GM18519 (cell line): ENCODE results near the gene GJA4.
"Not testable (repeated sequence)": the region's sequence is repeated elsewhere in the genome, so short reads cannot be mapped to it uniquely, and the experiment has no call there.

ENCODE experiments used
- ATAC-seq: cut with Tn5 transposase; IDR thresholded peaks from one replicate; pipeline ENCODE4 v1.9.1; 2021; ENCODE audit warnings: mild to moderate bottlenecking, moderate library complexity; ENCODE audit not compliant: unreplicated experiment, low FRiP score

The GJA4 gene

DNA sequence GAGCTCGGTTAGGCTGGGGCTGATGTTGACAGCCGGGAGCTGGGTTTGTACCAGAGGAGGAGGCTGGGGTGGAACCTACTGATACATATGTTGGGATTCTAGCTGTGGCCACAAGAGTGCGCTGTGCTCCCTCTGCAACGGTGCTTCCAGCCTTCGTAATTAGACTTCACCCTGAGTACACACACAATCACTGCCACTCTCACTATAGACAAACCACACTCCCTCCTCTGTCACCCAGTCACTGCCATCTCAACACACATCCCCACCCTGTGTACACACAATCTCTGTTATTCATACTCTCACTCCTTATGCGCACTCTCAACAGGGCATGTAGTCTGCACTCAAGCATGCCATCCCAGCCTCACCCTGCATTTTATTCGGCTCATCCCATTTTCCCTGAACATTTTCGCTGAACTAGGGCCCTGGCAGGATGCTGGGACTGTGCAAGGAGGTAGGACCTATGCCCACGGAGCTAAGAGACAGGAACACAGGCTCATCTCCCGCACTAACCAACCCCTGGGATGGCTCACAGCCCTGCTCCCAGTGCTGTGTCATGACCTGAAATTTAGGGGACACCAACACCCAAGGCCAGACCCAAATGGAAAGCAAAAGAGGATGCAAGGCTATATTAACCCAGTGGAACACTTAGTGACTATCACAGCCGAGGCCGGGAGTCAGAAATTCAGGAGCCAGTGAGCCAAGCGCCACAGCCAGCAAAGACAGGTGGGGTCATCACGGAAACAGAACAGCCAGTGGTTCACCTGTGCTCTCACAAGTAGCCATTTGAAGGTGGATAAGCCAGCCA, 6.1 kb upstream of the GJA4 start:
- no peak for ATAC-seq

- no peak for ATAC-seq
Observed at GRCh38 chr1:34787461-34788420, 5.1 kb upstream of the GJA4 start.

DNA sequence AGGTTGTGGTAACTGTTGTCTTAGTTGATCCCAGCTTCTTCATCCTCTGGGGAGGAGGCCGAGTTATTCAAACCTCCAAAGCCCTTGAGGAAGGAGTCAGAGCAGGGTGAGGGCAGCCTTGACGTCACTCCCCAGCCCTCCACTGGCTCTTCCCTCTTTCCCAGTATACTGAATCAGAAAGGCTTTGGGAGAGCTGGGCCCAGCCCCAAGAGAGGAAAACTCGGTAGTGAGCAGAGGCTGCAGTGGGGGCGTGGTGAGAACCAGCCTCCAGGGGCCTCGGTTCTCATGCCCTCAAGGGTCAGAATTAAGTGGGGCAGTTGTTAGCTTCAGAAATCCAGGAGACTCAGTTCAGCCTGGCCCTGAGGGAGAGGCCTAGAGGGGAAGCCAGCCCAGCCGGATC, 1.8 kb upstream of the GJA4 start:
- no peak for ATAC-seq

- no peak for ATAC-seq
Observed at GRCh38 chr1:34792424-34792823, 375 bp upstream of the GJA4 start.

- no peak for ATAC-seq
Observed at GRCh38 chr1:34794001-34794789, 1.4 kb downstream of the GJA4 start.

DNA sequence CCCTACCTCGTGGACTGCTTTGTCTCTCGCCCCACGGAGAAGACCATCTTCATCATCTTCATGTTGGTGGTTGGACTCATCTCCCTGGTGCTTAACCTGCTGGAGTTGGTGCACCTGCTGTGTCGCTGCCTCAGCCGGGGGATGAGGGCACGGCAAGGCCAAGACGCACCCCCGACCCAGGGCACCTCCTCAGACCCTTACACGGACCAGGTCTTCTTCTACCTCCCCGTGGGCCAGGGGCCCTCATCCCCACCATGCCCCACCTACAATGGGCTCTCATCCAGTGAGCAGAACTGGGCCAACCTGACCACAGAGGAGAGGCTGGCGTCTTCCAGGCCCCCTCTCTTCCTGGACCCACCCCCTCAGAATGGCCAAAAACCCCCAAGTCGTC, 2.0 kb downstream of the GJA4 start:
- ATAC-seq = no peak

GRCh38 chr1:34795916-34796315, 3.1 kb downstream of the GJA4 start:
- no peak for ATAC-seq

DNA sequence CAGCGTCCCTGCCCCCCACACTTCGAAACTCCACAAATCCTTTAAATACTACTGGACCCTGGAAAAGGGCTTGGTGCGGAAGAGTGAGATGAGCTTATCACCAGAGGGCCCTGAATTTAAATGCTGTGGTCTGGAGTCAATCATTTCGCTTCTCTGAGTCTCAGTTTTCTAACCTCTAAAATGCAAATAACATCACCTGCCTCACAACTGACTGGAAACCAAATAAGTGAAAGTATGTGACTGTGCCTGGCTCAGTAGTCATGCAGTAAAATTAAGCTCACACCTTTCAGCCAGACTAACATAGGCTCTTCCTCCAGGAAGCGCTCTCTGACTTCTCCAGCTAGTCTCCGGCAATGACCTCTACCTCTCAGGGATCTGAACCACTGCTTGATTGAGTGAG, 4.2 kb downstream of the GJA4 start:
- ATAC-seq = no peak

DNA sequence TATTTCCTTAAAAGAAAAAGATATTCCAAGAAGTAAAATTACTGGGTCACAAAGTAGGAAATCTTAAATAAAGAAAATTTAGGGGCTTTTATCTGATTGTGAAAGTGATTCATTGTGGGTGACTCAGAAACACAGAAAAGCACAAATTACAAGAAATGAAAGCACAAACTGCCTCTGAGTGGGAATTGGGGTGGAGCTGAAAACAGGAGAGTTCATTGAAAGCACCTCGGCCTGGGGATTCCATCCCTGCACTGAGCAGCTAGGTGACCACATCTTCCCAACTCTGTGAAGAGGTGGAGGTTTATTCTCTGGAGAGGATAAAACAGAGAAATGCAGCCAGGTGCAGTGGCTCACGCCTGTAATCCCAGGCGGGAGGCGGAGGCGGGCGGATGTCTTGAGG, 7.4 kb downstream of the GJA4 start:
- no peak for ATAC-seq

DNA sequence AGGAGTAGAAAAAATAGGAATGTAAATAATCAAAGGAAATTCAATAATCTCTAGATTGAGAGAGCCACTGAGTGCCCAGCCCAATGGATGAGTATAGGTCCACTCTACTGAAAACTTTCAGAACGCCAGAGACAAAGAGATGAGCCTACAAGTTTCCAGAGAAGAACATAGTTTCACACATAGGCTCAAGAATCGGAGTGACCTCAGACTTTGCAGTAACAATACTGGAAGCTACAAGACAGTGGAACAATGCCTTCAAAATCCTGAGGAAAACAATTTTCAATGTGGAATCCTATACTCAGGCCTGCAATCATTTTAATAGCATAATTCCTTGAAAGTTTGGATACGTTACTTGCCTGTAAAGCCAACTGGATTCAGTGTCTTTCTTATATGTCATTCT, 11.0 kb downstream of the GJA4 start:
- ATAC-seq = no peak

DNA sequence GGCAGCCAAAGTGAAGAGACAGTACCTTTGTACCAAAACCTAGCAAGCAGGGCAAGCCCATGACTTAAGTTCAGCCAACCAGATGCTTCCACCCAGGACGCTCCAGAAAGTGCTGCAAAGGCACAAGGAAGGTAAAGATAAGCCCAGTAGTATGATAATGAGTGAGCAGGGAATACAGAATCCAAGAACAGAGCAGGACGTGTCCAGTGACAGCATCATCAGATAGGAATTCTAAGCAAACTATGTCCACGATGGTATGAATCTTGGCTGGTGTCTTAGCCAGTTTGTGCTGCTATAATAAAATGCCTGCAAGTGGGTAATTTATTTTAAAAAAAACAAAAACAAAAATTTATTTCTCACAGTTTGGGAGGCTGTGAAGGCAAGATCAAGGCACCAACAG, 13.6 kb downstream of the GJA4 start:
- ATAC-seq = no peak

GRCh38 chr1:34808051-34808810, 15.4 kb downstream of the GJA4 start:
- ATAC-seq = no peak

- not testable (repeated sequence) for ATAC-seq
Observed at GRCh38 chr1:34810781-34811180, 18.0 kb downstream of the GJA4 start.

- ATAC-seq = no peak
Observed at GRCh38 chr1:34816332-34816731, 23.5 kb downstream of the GJA4 start.

DNA sequence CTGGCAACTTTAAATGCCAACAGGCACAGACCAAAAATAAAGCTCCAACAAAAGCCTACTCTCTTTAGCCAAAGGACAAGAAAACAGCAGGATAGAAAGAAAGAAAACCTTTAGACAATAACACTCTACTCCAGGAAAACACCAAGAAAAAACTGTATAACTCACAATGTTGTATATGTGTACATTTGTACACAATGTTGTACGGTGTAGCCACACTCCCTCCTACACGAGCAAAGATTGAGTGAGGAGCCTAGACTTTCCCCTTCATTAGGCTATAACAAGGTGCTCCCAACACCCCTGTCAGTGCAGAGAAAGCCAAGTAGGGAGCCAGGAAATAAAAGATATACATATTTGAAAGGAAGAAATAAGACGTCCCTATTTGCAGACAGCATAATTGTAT, 24.0 kb downstream of the GJA4 start:
- ATAC-seq = no peak

GRCh38 chr1:34818862-34819261, 26.1 kb downstream of the GJA4 start:
- not testable (repeated sequence) for ATAC-seq

DNA sequence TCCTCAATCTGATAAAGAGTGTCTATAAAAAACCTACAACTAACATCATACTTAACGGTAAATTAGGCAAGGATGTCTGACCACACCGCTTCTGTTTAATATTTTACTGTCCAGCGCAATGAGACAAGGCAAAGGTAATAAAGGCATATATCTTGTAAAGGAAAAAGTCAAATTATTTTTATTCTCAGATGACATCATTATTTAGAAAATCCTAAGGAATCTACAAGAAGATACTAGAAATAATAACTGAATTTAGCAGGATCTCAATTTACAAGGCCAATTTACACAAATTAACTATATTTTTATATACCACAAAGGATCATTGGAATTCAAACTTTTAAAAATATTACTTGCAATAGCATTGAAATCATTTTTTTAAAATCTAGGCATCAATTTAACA, 29.4 kb downstream of the GJA4 start:
- ATAC-seq = no peak

- no peak for ATAC-seq
Observed at GRCh38 chr1:34824817-34825454, 32.1 kb downstream of the GJA4 start.

GRCh38 chr1:34825455-34826091, 32.8 kb downstream of the GJA4 start:
- ATAC-seq = no peak
